Measurements from ENCODE around the gene OPCML.

The OPCML gene

GRCh38 chr11:133115099-133115498 lies 417.2 kb downstream of the OPCML start:
- no peak for DNase-seq

DNA sequence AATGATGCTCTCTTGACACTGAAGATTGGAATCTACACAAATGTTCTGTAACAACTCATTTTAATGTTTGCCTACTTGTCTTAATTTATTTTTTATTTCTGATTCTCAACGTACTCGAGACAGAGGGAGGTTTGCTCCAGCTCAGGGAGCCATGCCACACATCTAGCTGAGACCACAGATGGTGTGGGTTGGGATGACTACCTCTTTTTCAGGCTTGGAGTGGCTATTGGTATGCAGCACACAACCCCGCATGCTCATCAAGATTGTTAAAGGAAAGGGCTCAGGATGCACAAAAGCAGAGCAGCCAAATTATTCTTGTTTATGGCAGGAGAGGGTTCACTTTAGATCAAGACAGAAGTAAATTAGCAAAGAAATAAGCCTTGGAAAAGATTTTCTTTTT lies 424.5 kb downstream of the OPCML start:
- DNase-seq = no peak

DNA sequence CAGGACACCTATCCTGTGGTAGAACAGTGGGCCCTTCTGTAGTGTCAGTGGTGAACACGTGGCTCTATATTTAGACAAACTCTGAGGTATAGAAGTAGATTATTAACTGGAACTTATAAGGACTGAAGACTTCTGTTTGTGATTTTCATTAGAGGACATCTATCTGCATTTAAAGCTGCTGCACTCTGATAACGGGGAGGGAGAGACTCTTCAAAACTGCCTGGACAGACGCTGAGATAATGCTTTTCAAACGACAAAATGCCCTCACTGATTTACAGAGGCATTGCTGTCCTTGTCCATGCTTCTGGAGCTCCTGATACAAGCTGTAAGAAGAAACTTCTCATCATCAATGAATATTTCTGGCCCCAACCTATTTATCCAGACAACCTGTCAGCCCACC lies 425.2 kb downstream of the OPCML start:
- DNase-seq = no peak

GRCh38 chr11:133106417-133106816 lies 425.9 kb downstream of the OPCML start:
- no peak for DNase-seq

DNA sequence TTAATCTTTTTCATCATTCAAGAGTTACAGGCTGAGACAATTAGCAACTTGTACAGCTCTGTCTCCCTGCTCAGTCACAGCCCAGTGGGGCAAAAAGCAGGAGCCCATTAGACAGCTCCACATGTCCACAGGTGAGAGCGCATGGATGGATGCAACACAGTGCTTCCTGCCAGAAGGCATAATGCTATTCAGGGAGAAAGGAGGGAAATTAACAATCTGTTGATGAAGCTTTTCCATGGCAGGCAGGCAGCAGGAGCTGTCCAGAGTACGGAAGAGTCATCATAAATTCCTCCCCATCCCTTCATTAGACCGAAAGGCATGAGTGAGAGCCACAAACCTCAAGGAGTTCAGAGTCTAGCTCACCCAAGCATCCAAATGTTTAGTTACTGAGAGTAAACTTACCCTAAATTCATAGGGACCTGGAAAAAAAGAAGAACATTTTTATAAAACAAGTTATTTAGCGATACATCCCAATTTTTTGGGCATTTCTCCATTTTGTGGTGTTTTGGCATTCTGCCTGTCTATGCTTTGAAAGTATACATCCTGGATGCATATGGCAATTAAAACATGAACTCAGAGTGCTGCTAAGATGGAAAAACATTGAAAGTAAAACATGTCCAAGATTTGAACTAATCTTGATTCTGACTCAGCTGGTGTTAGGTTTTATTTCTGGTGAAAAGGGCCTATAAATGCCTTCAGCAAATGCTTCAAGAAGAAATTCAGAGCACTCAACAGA lies 428.1 kb downstream of the OPCML start:
- no peak for DNase-seq

- DNase-seq = no peak
These were observed 435.3 kb downstream of the OPCML start for GRCh38 chr11:133096981-133097380.

GRCh38 chr11:133086518-133086917 lies 445.8 kb downstream of the OPCML start:
- no peak for DNase-seq

GRCh38 chr11:133082841-133083488 lies 449.3 kb downstream of the OPCML start:
- no peak for DNase-seq

DNA sequence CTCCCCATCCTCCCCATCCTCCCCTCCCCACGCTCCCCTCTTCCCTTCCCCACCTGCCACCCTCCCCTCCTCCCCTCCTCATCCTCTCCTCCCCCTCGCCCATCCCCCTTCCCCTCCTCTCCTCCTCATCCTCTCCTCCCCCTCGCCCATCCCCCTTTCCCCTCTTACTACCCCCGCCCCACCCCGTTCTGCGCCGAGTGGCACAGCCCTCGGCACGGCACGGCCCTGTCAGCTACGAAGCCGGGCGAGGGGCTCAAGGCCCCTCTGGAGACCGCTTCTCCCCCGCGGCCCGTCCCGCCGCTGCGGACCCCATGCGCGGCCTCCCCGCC lies 449.9 kb downstream of the OPCML start:
- no peak for DNase-seq

- DNase-seq = no peak
These were observed 450.4 kb downstream of the OPCML start for GRCh38 chr11:133081730-133082452.

DNA sequence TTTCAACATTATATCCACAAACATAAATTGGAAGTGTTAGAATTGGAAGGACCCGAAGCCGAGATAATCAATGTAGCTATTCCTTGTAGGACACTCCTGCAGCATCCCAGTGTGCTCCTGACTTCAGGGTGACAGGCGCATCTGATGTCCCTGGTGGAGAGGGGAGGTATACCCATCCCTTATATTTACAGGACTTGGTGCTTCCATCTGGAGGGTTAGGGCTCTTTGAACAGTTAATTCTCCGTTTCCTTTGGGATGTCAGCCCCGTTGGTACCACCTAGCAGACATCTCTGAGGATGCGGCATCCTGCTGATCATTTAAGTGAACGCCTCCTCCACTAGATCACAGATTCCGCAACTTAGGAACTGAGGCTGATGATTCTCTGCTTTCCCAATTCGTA lies 451.3 kb downstream of the OPCML start:
- DNase-seq = no peak

DNA sequence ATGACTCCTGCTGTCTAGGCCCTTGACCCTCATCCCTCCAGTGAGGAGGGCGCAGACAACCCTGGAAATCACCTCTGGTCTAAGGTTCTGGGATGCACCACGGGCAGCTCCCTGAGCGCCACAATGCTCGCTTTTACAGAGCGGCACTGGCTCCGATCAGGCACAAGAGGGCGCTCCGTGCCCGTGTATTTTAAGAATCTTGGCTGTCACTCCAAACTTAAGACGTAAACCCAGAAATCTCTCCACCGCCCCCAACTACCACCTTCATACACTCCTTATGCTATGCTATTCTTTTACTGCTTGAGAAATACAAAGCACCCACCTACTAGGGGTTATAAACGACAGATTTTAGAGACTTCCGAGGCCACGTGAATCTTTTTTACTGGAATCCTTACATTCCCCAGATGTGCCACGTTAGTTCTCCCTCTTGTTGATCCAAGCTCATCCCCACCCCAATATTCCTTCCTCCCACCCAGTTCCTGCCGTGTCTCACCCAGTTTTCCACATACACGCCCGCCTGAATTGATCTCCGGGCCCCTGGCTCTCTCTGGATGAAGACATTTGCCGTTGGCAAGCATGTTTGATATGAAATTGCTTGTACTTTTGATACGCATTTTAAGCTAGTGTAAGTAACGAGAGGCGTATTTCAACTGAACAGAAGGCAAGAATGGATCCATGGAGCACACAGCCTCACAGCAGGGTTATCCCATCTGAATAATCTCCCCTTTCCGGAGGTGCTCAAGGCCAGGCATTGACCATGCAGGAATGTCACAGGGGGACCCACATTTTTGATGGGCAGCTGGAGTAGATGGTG lies 453.5 kb downstream of the OPCML start:
- no peak for DNase-seq

- no peak for DNase-seq
These were observed 454.3 kb downstream of the OPCML start for GRCh38 chr11:133078012-133078411.

DNA sequence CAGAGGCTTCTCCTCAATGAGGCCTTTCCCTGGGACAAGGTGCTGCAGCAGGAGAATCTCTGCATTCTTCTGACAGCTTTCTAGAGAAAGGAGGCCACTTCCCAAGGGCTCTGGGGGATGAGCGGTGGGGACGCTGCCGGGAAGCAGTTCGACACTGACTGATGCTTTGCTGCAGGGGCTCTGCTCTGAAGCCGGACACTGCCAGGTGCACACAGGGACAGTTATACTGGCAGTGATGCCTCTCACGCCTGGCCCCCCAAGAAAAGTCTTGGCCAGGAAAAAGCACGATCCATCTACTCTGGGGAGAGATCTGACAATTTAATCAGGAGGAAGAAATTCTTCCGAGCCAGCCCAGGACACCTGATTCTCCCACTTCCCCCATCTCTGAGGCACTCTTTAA lies 456.9 kb downstream of the OPCML start:
- no peak for DNase-seq

DNA sequence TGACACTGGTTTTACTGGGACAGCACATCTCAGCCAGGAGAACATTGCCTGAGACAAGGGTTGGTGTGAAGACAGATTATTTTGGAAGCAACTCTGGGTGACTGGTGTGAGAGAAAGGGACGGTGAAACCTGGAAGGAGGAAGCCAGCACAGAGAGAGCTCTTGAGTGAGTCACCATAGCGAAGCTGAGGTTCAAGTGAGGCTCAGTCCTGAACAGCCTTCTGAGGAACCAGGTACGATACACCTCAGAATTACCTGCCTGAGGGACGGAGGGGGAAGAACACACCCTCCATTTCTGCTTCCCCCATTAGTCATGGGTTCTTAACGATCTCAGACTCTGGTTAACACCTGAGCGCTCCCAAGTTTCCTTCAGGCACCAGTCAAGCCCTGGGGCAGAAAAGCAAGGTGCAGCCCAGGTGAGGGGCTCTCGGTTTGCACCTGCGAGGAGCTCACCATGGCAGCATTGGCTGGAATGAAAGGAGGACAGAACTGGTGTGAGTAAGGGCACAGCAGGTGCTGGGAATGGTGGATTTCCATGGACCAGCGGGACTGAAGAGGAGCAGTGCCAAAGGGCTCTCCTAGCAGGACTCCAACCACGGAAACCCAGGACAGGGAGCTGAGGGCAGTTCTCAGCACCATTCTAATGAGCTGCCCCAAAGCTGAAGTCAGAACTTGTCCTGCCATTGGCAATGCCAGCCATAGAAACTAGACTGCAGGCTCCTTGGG lies 459.3 kb downstream of the OPCML start:
- no peak for DNase-seq

DNA sequence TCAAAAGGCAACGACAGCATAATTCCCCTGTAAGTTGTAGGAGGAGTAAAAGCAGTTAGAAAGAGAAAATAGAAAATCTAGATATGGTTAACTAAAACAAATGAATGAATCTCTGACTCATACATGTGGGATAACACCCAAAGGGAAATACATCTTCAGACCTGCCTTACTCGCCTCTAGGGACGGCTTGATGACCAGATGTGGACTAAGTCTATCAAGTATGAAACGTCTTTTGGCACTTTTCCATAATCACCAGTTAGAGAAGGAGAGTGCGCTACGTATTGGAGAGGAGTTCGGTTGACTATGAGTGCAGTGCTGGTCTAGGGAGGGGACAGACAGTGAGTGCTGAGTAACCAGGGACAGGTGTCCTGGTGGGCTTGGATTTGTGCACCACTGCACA lies 459.9 kb downstream of the OPCML start:
- no peak for DNase-seq

DNA sequence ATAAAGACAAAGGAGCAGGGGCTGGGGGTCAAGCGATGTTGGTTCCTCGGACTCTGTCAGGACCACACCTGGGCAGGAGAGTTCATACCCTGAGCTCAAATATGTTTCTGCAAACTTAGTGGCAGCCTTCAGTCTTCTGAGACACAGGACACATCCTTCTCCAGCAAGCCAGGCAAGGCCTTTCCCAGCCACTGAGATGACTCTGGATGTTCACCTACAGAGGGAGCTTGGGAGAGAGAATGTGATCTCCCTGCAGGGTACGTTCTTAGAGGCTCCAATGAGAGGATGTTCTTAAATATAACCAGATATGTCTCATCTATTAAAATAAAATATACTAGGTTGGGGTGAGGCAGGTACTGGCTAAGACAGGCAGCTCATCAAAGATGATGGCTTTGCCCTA lies 461.5 kb downstream of the OPCML start:
- no peak for DNase-seq

- no peak for DNase-seq
These were observed 462.1 kb downstream of the OPCML start for GRCh38 chr11:133070021-133070713.

DNA sequence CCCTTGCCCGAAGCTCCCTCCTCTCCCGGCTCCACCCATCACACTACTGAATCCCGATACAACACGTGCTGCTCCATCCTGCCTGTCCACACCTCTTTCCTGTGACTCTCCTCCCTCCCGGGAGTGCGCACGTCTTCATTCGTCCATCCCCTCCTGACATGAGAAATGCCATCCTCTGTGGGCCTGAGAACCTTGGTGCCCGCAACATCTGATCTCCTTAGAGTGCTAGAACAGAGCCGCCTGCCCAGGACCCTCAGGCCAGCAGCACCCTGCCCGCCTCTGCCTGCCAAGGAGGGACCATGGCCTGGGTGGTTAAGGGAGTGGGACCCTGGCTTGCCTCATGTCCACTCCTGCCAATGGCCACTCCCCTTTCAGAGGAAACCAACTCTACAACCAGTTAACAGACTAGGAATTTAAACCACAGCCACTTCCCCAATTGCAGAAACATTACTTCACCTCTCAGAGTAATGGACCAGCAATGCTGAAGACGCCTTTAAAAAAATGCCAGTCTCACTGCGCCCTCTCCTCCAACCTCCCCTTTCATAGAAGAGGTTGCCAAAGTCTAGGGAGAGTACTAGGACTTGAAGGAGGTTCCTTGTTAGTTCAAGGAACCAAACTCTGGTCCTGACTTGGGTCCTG lies 466.3 kb downstream of the OPCML start:
- DNase-seq = no peak

DNA sequence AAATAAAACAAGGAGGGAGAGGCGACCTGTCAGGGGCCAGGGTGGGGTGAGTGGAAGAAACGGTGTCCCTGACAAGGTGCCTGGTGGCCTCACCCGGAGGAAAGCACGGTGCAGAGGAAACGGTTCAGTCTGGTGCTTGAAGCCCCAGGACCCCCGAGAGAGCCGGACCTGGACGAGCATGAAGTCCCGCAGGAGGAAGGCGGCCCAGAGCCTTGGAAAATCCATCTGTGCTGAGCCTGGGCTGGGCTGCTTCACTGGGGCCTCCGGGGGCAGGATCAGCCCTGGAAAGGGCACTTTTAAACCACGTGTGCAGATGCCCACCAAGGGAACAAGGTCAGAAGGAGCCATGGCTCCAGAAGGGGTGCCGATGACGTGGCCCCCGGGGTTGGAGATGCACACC lies 467.3 kb downstream of the OPCML start:
- DNase-seq = no peak

DNA sequence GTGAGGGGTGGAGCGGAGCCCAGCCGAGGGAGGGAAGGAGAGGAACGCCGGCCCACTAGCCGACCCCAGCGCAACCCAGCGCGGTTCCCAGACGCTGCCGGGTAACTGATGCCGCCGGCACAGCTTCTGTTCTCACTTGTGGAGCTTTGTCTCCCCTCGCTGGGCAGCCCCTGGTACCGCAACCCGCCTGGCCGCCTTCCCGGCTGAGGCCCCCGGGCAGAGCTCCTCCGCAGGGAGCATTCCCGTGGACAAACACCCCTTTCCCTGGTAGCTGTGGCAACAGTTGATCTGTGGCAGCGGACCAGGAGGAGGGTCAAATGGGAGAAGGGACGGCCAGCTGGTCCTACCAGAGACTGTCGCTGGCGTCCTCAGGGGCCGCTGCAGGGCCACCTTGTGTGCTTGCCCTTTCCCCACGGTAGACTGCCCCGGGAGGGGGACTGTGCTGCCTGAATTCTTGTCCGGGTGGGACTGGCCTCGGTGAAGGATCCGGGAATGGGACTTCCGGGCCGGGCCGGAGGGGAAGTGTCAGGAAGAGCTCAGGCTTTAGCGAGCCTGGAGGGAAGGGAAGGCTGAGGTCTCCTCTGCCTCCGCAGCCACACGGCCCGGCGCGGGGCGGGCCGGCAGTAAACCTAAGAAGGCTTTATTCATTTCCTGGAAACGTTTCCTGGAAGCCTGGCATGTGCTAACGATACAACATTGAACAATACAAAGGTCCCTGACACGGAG lies 468.0 kb downstream of the OPCML start:
- DNase-seq = no peak
